H54 (cell line): ENCODE results near the gene ZNF418.
"Not testable (repeated sequence)": the region's sequence is repeated elsewhere in the genome, so short reads cannot be mapped to it uniquely, and the experiment has no call there.

Experiments used
- DNase-seq: peaks from one replicate; pipeline ENCODE4 v3.0.0; 2011; ENCODE audit warnings: low spot score, mixed read lengths; ENCODE audit not compliant: insufficient read length
- FAIRE-seq: peaks from 3 replicates; lab custom pipeline; 2011; peaks lifted over from hg19 to GRCh38; lab: Jason Lieb, UNC
- POLR2A ChIP-seq: IDR thresholded peaks from 2 replicates; pipeline ENCODE4 v1.6.1; 2011; ENCODE audit warnings: low read depth, mild to moderate bottlenecking, low read length

ZNF418 gene

DNA sequence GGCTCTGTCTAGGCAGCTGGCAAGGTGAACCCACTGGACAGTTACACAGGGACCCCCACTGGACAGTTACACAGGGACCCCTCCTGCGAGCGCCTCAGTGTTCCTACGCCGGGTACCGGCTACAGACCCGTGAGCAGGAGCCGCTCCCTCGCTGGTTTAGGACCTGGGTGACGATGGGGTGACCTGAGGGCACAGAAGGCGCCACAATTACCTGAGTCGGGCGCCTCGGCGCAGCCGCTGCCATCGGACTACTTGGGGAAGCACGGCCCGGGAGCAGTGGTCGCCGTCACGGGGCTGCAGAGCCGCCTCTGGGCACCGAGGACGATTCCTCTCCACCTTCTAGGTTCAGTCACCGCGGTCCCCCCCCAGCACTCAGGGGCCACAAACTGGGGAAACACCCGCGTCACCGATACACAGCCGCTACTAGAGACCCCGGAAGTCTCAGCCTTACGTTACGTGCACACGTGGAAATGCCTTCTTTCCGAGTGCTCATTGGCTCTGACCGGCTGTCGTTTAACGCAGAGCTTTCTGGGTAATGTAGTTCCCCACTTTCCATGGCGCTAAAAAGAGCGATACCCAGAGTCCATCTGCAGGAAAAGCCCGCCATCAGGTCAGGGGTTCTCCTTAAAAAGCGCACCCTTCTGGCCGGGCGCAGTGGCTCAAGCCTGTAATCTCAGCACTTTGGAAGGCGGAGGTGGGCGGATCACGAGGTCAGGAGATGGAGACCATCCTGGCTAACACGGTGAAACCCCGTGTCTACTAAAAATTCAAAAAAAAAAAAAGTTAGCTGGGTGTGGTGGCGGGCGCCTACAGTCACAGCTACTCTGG lies 18.8 kb downstream of the ZNF418 start, which contains the start of gene ZNF417:
Gene ZNF417 (minus strand): TSS at position 425 of the 828 bp plus-strand sequence. CDS start 181 bp downstream, at position 244.
- FAIRE-seq (peak; percentile 33), DNase-seq (peak; percentile 97)
- peak; percentile 83 for TF ChIP-seq POLR2A

DNA sequence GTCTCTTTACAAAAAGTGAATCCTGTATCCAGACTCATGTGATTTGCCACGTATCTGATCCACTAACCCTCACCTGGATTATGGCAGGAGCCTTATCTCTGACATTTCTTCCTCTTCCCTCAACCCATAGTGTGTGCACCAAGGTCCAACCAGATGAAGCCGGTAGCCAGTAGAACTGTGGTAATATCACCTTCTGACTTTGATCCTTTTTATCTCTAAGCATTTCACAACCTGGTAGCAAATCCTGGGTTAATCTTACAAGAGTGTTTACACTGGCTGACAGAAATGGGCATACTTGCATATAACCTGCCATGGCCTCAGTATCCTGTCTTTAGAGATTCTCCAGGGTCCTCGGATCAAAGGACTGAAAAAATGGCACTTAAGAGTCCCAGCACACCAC lies 20.7 kb downstream of the ZNF418 start:
- FAIRE-seq (no peak), DNase-seq (no peak)
- no peak for TF ChIP-seq POLR2A

DNA sequence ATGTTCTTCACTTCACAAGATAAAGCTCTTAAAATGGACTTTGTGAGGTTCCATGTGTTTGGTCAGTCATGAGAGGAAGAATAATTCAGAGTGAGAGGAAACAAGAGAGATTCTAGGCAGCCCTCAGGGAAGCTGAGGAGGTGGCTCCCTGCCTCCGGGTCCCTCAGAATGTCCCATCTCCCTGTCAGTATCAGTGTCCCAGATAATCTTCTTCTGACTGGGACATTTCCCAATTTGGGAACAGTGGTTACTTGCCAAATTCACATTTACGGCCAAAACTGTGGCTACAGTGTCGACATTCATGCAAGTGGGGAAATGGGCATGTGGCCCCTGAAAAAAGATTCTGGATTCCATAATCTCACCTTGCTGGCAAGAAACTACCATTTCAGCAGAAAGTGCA lies 27.8 kb downstream of the ZNF418 start:
- no peak for FAIRE-seq
- no peak for TF ChIP-seq POLR2A

DNA sequence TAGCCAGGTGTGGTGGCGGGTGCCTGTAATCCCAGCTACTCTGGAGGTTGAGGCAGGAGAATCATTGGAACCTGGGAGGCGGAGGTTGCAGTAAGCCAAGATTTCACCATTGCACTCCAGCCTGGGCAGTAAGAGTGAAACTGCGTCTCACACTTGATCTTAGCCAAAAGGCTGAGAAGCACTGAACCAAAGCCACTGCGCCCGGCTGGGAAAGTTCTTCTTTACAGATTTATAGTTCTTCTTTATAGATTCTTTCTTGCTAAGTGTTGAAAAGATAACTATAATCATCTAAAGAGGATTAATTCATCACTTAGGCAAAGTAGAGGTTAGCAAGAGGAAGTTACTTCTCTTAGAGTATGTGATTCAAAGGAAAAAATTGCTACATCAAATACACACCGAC lies 29.9 kb downstream of the ZNF418 start:
- TF ChIP-seq POLR2A: no peak
- FAIRE-seq (no peak), DNase-seq (no peak)

More for the DNA sequence above, 27.8 kb downstream of the ZNF418 start:
- DNase-seq: no peak

DNA sequence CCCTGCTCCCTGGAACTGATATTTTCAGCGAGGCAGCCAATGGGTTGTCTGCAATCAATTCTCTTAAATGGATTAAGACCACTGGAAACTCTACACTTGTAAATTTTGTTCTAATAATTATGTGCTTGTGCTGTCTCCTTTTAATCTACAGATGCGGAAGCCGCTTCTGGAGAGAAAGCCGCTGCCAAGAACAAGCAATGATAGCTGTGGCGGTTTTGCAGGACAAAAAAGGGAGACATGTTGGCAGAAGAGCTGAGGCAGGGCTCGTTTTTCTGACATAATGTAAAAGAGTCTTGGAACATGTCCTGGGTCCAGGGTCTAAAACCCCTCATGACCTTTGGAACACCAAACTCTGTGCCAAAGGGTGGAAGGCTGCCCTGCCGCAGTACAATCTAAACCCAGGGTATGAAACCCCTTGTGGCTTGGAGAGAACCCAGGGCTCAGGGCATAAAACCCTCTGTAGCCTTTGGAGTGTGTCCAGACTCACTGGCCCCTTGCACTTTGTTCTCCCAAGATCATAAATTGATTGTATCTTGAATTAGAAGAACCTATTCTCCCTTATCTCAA lies 31.5 kb downstream of the ZNF418 start:
- no peak for DNase-seq
- no peak for TF ChIP-seq POLR2A
- FAIRE-seq: no peak

DNA sequence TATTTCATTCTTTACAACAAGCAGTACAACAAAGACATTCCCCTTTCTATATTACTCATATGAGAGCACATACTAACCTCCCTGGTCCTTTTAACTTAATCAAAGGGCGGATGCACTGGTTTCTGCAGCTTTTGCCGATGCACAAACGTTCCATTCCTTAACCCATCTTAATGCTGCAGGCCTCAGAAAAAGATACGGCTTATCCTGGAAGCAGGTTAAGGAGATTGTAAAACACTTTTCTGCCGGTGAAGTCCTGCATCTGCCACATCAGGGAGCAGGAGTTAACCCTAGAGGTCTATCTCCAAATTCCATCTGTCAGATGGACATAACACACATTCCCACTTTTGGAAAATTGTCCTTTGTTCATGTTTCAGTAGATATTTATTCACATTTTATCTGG lies 34.9 kb downstream of the ZNF418 start:
- TF ChIP-seq POLR2A: no peak
- FAIRE-seq (no peak), DNase-seq (no peak)

DNA sequence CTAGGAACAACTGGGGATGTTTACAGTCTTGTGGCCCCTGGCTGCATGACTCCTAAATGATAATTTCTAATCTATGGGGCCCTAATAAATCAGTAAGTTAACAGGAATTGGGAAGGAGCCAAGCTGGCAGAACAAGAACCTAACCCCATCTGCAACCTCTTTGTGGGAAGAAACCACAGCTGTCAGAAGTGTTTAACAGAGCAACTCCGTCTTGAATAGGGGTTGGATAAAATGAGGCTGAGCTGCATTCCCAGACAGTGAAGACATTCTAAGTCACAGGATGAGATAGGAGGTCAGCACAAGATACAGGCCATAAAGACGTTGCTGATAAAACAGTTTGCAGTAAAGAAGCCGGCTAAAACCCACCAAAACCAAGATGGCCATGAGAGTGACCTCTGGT lies 44.5 kb downstream of the ZNF418 start:
- not testable (repeated sequence) for FAIRE-seq

DNA sequence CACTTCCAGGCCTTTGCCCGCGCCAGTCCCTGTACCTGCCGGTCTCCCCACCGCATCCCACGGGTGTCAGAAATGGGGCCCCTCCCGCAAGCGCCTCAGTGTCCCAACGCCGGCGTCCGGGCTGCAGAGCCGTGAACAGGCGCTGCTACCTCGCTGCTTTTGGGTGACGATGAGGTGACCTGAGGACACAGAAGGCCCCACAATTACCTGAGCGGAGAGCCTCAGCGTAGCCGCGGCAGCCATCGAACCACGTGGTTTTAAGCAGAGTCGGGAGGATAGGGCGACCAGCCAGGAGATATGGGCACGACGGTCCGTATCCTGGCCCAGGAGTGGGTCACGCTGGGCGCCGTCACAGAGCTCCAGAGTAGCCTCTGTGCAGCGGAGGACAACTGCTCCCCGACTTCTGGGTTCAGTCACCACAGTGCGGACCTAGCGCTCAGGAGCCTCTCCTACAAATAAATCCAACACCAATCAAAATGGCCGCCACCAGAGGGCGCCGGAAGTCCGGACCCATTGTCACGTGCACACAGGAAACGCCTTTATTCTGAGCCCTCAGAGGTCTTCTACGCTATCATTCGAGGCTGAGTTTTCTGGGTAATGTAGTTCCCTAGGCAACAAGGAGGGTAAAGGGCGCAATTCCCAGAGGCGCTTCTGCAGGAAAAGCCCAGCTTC lies 46.5 kb downstream of the ZNF418 start, which contains the start of gene ZNF814:
Gene ZNF814 (minus strand): TSS at position 478 of the 672 bp plus-strand sequence. CDS start 235 bp downstream, at position 243.
- DNase-seq: no peak
- no peak for TF ChIP-seq POLR2A
- FAIRE-seq: no peak

More for the DNA sequence above, 44.5 kb downstream of the ZNF418 start:
- not testable (repeated sequence) for DNase-seq

DNA sequence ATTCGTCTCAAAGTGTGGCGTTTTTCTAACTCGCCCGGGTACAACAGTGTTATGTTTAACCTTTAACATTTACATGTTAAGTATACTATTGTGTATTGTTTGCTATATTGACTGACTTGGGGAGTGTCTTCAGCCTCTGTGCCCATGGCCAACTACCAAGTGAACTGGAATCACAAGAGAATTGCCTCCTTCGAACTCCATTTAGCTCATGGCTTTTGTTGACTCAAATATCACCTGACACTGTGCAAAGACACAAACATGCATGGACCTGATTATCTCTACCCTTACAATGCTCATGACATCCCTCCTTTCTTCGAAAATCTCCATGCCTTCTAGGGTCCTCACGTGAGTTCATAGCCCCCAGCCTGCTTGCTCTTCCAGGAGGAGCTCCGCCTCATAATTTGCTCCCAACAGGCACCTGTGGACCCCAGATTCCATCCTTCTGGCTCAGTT lies 47.1 kb downstream of the ZNF418 start:
- DNase-seq (no peak), FAIRE-seq (no peak)
- TF ChIP-seq POLR2A: no peak

DNA sequence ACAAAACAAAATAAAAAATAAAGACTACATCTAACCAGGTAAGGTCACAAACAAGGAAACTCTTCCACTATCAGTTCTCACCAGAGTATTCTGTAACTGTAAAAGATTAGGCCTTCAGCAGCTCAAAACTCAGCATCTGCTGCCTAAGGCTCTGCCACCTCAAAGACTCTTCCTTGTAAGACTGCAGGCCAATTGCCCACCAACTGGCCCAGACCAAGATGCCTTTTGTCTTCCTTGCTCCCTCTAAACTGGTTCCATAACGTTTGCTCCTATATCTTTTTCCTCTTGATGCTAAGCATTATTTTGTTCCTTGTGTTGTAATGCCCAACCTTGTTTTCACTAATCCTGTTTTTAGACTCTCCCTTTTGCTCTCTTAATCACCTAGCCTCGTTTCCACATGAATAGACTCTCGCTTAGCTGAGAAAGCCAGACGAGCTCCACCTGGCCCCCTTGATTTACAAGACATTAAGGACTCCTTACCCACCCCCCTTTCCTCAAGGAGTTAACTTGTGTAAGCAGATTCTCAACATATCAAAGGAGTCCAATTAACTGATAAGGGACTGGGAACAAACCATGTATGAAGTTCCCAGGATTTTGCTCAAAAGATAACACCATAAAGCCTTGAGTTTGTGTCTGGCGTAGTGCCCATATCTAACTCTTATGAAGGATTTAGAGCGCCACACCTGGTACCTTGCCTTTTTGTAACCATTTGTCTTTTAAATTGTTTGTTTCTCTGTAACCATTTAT lies 47.8 kb downstream of the ZNF418 start:
- DNase-seq: no peak
- FAIRE-seq: no peak
- no peak for TF ChIP-seq POLR2A

DNA sequence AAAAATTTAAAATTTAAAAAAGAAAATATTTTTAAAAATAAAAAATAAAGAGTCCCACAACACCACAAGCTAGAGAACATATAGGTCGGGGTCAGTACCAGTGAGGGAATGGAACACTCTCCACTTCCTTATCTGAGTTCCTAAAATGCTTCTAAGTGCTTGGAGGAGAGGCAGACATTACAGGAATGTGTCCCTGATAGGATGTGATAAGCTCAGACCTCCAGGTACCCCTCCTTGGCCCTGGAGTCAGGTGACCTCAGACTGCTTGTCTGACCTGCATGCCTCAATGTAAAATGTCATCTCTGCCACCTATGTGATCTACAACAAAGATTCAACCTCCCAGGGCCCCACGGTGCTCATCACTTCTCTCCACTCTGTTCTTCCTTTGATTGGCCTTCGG lies 49.2 kb downstream of the ZNF418 start:
- no peak for TF ChIP-seq POLR2A
- no peak for FAIRE-seq
- DNase-seq: no peak

DNA sequence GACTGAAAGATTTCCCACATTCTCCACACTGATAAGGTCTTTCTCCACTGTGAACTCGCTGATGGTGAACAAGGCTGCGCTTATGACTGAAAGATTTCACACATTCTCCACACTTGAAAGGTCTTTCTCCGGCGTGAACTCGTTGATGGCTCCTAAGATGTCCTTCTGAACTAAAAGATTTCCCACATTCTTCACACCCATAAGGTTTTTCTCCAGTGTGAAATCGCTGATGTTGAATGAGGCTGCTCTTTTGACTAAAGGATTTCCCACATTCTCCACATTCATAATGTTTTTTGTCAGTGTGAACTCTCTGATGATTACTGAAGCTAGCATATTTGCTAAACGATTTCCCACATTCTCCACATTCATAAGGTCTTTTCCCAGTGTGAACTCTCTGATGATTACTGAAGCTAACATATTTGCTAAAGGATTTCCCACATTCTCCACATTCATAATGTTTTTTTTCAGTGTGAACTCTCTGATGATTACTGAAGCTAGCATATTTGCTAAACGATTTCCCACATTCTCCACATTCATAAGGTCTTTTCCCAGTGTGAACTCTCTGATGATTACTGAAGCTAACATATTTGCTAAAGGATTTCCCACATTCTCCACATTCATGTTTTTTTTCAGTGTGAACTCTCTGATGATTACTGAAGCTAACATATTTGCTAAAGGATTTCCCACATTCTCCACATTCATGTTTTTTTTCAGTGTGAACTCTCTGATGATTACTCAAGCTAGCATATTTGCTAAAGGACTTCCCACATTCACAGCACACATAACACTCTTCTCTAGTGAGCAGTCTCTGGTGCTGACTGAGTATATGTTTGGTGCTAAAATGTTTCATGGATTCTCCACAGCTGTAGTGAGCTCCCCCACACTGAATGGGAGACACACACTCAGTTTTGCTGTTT lies 61.1 kb downstream of the ZNF418 start:
- not testable (repeated sequence) for FAIRE-seq, DNase-seq
